ENCODE measurements around the gene NDC80.
"Not testable (repeated sequence)": the region's sequence is repeated elsewhere in the genome, so short reads cannot be mapped to it uniquely, and the experiment has no call there.

The NDC80 gene

DNA sequence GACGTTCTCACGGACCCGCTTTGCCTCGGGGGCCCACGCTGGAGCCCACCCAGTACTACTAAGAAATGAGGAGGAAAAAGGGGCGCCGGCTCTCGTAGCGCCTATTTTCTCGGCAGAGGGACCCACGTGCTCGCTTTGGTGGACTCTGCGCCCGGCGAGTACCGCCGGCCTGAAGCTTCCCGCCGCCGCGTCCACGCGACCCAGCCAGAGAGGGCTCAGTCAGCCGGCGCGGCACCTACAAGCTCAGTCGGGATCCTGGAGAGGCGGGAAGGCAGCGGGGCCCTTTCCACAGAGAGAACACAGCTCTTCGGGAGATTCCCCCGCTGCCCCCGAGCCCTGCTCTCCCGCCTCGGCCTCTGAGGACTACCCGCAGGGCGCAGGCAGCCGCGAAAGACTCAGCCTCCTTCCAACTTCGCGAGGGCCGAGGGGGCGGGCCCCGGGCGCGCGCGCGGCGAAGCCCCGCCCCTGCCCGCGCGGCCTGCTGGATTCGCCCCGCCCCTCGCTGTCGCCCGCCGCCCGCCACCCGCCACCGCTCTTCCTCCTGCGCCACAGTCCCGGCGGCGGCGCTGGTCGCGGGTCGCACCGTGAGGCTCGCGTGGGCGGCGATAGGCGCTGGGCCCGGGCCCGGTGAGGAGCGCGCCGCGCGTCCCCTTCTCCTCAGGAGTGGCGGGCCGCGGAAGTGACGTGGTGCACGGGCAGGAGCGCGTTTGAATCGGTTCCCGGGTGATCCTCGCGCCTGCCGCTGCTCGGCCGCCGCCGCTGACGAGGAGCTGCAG, 84.0 kb downstream of the NDC80 start, which contains the start of gene SMCHD1:
SMCHD1 (plus strand) TSS at position 549 of the 776 bp plus-strand sequence. CDS start 350 bp downstream, outside the sequence.
- H3K27me3 Mint-ChIP-seq, result no peaks in the 10 kb centered on the region
- CTCF ChIA-PET, result interaction anchor here (1.4 to 2.0 kb wide), 2 partner anchors 19 to 70 kb away, joined by 3 to 9 read pairs; no protein-coding TSS in a partner anchor
- H3K4me1 Mint-ChIP-seq, result peaks cover 54% of the 10 kb centered on the region

DNA sequence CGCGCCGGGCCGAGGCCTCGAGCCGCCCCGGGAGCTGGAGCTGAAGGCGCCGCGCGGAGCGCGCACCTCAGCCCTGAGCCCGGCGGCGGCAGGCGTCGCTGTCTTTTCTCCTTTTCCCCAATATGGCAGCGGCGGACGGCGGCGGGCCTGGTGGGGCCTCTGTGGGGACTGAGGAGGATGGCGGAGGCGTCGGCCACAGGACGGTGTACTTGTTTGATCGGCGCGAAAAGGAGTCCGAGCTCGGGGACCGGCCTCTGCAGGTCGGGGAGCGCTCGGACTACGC, 84.5 kb downstream of the NDC80 start:
- Mint-ChIP-seq H3K36me3 (peaks cover 25% of the 10 kb centered on the region), H3K4me3 (peak overlapping the region; percentile 91), H3K27me3 (no peaks in the 10 kb centered on the region), H3K4me1 (peaks cover 54% of the 10 kb centered on the region), H3K27ac (peak overlapping the region; percentile 98), H3K9me3 (peaks cover 1% of the 10 kb centered on the region)
- CTCF ChIA-PET, result interaction anchor here (1.0 to 2.0 kb wide), 3 partner anchors 19 to 73 kb away, joined by 3 to 9 read pairs (median 4); no protein-coding TSS in a partner anchor
- no peak for DNase-seq

More for the DNA sequence above, 84.0 kb downstream of the NDC80 start, which contains the start of gene SMCHD1:
- H3K4me3 Mint-ChIP-seq, result peak within 1 kb of the TSS; percentile 91
- peak; percentile 90 for DNase-seq
- H3K36me3 Mint-ChIP-seq, result peaks cover 22% of the 10 kb centered on the region
- H3K9me3 Mint-ChIP-seq, result no peaks in the 10 kb centered on the region
- H3K27ac Mint-ChIP-seq, result peak within 1 kb of the TSS; percentile 98

GRCh38 chr18:2656237-2656980, 85.1 kb downstream of the NDC80 start:
- CTCF ChIA-PET, result interaction anchor here (1.0 to 2.0 kb wide), 6 partner anchors 15 to 73 kb away, joined by 3 to 9 read pairs (median 4); no protein-coding TSS in a partner anchor
- peaks cover 3% of the 10 kb centered on the region for H3K9me3 Mint-ChIP-seq
- no peaks in the 10 kb centered on the region for H3K27me3 Mint-ChIP-seq
- peak; percentile 69 for DNase-seq
- peak overlapping the region; percentile 98 for H3K27ac Mint-ChIP-seq
- H3K4me3 Mint-ChIP-seq, result peak overlapping the region; percentile 91
- H3K4me1 Mint-ChIP-seq, result peaks cover 53% of the 10 kb centered on the region
- peaks cover 28% of the 10 kb centered on the region for H3K36me3 Mint-ChIP-seq

- no peak for DNase-seq
- Mint-ChIP-seq H3K27ac (peak overlapping the region; percentile 98), H3K36me3 (peaks cover 30% of the 10 kb centered on the region), H3K27me3 (no peaks in the 10 kb centered on the region), H3K9me3 (peaks cover 3% of the 10 kb centered on the region), H3K4me1 (peaks cover 53% of the 10 kb centered on the region), H3K4me3 (peak overlapping the region; percentile 91)
- CTCF ChIA-PET, result interaction anchor here (1.0 to 2.0 kb wide), 6 partner anchors 15 to 74 kb away, joined by 3 to 9 read pairs (median 4); no protein-coding TSS in a partner anchor
These were observed 85.7 kb downstream of the NDC80 start for GRCh38 chr18:2656981-2657512.

GRCh38 chr18:2657788-2658458, 86.6 kb downstream of the NDC80 start:
- CTCF ChIA-PET, result interaction anchor here (0.7 to 1.4 kb wide), 2 partner anchors 21 to 69 kb away, joined by 3 to 6 read pairs; no protein-coding TSS in a partner anchor
- no peak for DNase-seq
- H3K4me1 Mint-ChIP-seq, result peaks cover 56% of the 10 kb centered on the region

GRCh38 chr18:2660849-2661248, 89.5 kb downstream of the NDC80 start:
- H3K27ac Mint-ChIP-seq, H3K27me3 Mint-ChIP-seq, H3K4me3 Mint-ChIP-seq, DNase-seq, CTCF ChIA-PET, H3K9me3 Mint-ChIP-seq: not testable (repeated sequence)
- Mint-ChIP-seq H3K4me1 (peaks cover 65% of the 10 kb centered on the region), H3K36me3 (peaks cover 55% of the 10 kb centered on the region)

More at GRCh38 chr18:2657788-2658458, 86.6 kb downstream of the NDC80 start:
- no peaks in the 10 kb centered on the region for H3K27me3 Mint-ChIP-seq
- peaks cover 3% of the 10 kb centered on the region for H3K9me3 Mint-ChIP-seq
- H3K27ac Mint-ChIP-seq, result peak overlapping the region; percentile 94
- H3K36me3 Mint-ChIP-seq, result peaks cover 35% of the 10 kb centered on the region
- H3K4me3 Mint-ChIP-seq, result peak overlapping the region; percentile 91

DNA sequence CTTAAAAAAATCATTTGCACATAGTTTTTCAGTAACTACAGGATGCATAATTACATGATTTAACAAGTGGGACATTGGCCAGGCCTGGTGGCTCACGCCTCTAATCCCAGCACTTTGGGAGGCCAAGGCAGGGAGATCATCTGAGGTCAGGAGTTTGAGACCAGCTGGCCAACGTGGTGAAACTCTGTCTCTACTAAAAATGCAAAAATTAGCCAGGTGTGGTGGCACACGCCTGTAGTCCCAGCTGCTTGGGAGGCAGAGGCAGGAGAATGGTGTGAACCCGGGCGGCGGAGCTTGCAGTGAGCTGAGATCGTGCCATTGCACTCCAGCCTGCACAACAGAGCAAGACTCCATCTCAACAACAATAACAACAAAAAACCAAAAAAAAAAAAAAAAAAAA, 90.9 kb downstream of the NDC80 start:
- DNase-seq, H3K27me3 Mint-ChIP-seq, H3K9me3 Mint-ChIP-seq, H3K4me3 Mint-ChIP-seq, CTCF ChIA-PET: not testable (repeated sequence)
- Mint-ChIP-seq H3K27ac (peak overlapping the region; percentile 52), H3K4me1 (peaks cover 74% of the 10 kb centered on the region), H3K36me3 (peaks cover 58% of the 10 kb centered on the region)

DNA sequence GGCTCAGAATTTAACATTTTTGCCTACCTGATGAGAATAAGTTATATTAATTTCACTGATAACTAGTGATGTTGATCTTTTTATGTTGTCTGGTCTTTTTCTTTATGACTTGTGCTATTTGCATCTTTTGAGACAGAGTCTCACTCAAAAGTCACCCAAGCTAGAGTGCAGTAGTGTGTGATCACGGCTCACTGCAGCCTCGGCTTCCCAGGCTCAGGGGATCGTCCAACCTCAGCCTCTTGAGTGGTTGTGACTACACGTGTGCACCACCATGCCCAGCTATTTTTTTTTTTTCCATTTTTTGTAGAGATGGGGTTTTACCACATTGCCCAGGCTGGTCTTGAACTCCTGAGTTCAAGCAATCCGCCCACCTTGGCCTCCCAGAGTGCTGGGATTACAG, 91.6 kb downstream of the NDC80 start:
- no peak for DNase-seq
- Mint-ChIP-seq H3K4me3 (no peak overlapping the region), H3K4me1 (peaks cover 73% of the 10 kb centered on the region), H3K9me3 (peaks cover 3% of the 10 kb centered on the region), H3K27ac (no peak overlapping the region), H3K27me3 (no peaks in the 10 kb centered on the region), H3K36me3 (peaks cover 55% of the 10 kb centered on the region)
- CTCF ChIA-PET, result no interaction called here
